WTC11 (cell line): Measurements from ENCODE around the gene ADGRA1. TPM values are rescaled to one million over a fixed set of nuclear protein-coding genes. Genes with fewer than 3 reads are reported as not detected.

Experiments used
- ATAC-seq: fragments of 200-7000 bp; cut with Tn5 transposase; 2 replicates; pipeline ENCODE4 v1.10.0; 2021; ENCODE audit warnings: mild to moderate bottlenecking, moderate library complexity
- CTCF ChIA-PET: fragments of 300-600 bp; sonication (Branson Sonifier 250); formaldehyde crosslinking; loops from one replicate; lab custom pipeline; 2021; ENCODE audit warnings: antibody characterized with exemption; lab: Charles Lee
- POLR2A ChIA-PET: fragments of 350-600 bp; sonication (Branson Sonifier 250); formaldehyde crosslinking; loops from one replicate; lab custom pipeline; 2021; ENCODE audit warnings: antibody characterized with exemption; lab: Charles Lee
- DNase-seq: peaks from one replicate; pipeline ENCODE4 v3.0.0; 2021; ENCODE audit warnings: low spot score
- H3K27ac Mint-ChIP-seq: 2 replicates; pipeline ENCODE4 v1.8.0; 2021; ENCODE audit warnings: mixed read lengths
- H3K27me3 Mint-ChIP-seq: 2 replicates; pipeline ENCODE4 v1.8.0; 2021; ENCODE audit warnings: low read depth, mild to moderate bottlenecking, moderate library complexity, mixed read lengths
- H3K36me3 Mint-ChIP-seq: 2 replicates; pipeline ENCODE4 v1.8.0; 2021; ENCODE audit warnings: mixed read lengths
- H3K4me1 Mint-ChIP-seq: 2 replicates; pipeline ENCODE4 v1.8.0; 2022; ENCODE audit warnings: mixed read lengths
- H3K4me3 Mint-ChIP-seq: 2 replicates; pipeline ENCODE4 v1.8.0; 2021; ENCODE audit warnings: mild to moderate bottlenecking, moderate library complexity, mixed read lengths
- H3K9me3 Mint-ChIP-seq: 2 replicates; pipeline ENCODE4 v1.8.0; 2021; ENCODE audit warnings: mixed read lengths
- EMX1 ChIP-seq: fragments of 250-450 bp; sonication (Bioruptor Pico); IDR thresholded peaks from 2 replicates; pipeline ENCODE4 v1.8.0; 2021; ENCODE audit warnings: mild to moderate bottlenecking
- HMGA2 ChIP-seq: fragments of 250-450 bp; sonication (Bioruptor Pico); IDR thresholded peaks from 2 replicates; pipeline ENCODE4 v1.4.0; 2021; ENCODE audit warnings: mild to moderate bottlenecking, moderate library complexity
- IRF2 ChIP-seq: sonication (generic); formaldehyde crosslinking; IDR thresholded peaks from 2 replicates; pipeline ENCODE4 v1.8.0; 2022; ENCODE audit warnings: low read depth, missing genetic modification reagents, borderline replicate concordance
- SMAD4 ChIP-seq: sonication (generic); formaldehyde crosslinking; IDR thresholded peaks from 2 replicates; pipeline ENCODE4 v1.8.0; 2022; ENCODE audit warnings: mild to moderate bottlenecking, missing genetic modification reagents
- SOX15 ChIP-seq: fragments of 250-450 bp; sonication (Bioruptor Pico); IDR thresholded peaks from 2 replicates; pipeline ENCODE4 v1.9.0; 2021; ENCODE audit warnings: mild to moderate bottlenecking
- ZNF138 ChIP-seq: sonication (generic); formaldehyde crosslinking; conservative IDR thresholded peaks from 2 replicates; pipeline ENCODE4 v1.8.1; 2022; ENCODE audit warnings: mild to moderate bottlenecking, moderate library complexity, missing genetic modification reagents
- ZNF416 ChIP-seq: fragments of 250-450 bp; sonication (Bioruptor Pico); IDR thresholded peaks from 2 replicates; pipeline ENCODE4 v1.9.0; 2021; ENCODE audit warnings: mild to moderate bottlenecking, inconsistent platforms
- total RNA-seq: library from RNA; stranded (reverse); gene quantifications from 3 replicates; pipeline ENCODE4 v1.2.3, GENCODE V29; 2021
- TF ChIP-seq, protein P1 (sequence below): sonication (generic); formaldehyde crosslinking; IDR thresholded peaks from 2 replicates; pipeline ENCODE4 v1.8.0; 2022; ENCODE audit warnings: mild to moderate bottlenecking, missing genetic modification reagents
- TF ChIP-seq, protein P2 (sequence below): sonication (generic); formaldehyde crosslinking; IDR thresholded peaks from 2 replicates; pipeline ENCODE4 v1.8.0; 2022; ENCODE audit warnings: missing genetic modification reagents
- TF ChIP-seq, protein P3 (sequence below): sonication (generic); formaldehyde crosslinking; IDR thresholded peaks from 2 replicates; pipeline ENCODE4 v1.8.1; 2022; ENCODE audit warnings: low read depth, missing genetic modification reagents, borderline replicate concordance
- TF ChIP-seq, protein P4 (sequence below): fragments of 250-450 bp; sonication (Bioruptor Pico); IDR thresholded peaks from 2 replicates; pipeline ENCODE4 v1.8.0; 2021; ENCODE audit warnings: mild to moderate bottlenecking
- TF ChIP-seq, protein P5 (sequence below): fragments of 250-450 bp; sonication (Bioruptor Pico); IDR thresholded peaks from 2 replicates; pipeline ENCODE4 v1.9.0; 2021; ENCODE audit warnings: mild to moderate bottlenecking
- TF ChIP-seq, protein P6 (sequence below): sonication (generic); formaldehyde crosslinking; IDR thresholded peaks from 2 replicates; pipeline ENCODE4 v1.8.1; 2023; ENCODE audit warnings: mild to moderate bottlenecking, missing genetic modification reagents
- TF ChIP-seq, protein P7 (sequence below): sonication (generic); formaldehyde crosslinking; IDR thresholded peaks from 2 replicates; pipeline ENCODE4 v1.8.0; 2022; ENCODE audit warnings: mild to moderate bottlenecking, missing genetic modification reagents
- TF ChIP-seq, protein P8 (sequence below): sonication (generic); formaldehyde crosslinking; IDR thresholded peaks from 2 replicates; pipeline ENCODE4 v1.8.1; 2023; ENCODE audit warnings: mild to moderate bottlenecking, missing genetic modification reagents
- TF ChIP-seq, protein P9 (sequence below): sonication (generic); formaldehyde crosslinking; conservative IDR thresholded peaks from 2 replicates; pipeline ENCODE4 v1.8.1; 2023; ENCODE audit warnings: mild to moderate bottlenecking, low read depth, missing genetic modification reagents, moderate library complexity

The ADGRA1 gene
- total RNA-seq, 1 experiment from 2014 or later, result 0.20 TPM

DNA sequence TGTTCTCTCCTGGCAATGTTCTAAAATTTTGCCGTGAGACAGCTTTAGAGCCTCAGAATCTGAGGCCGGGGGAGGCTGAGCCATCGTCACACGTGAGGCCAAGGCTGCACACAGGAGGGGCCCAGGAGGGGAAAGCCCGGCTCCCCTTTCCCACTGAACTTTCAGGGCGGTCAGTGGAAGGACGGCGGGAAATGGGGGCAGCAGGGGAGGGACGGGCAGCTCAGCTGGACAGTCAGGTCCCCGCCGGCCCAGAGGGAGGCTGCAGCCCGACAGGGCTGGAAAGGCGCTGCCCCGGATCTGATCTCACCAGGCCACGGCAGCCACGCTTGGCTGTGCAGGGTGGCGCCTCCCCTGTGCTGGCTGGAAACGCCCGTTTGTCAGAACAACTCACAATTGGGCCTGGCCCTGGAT is 43.3 kb upstream of the ADGRA1 start:
- Mint-ChIP-seq H3K9me3 (no peaks in the 10 kb centered on the region), H3K27ac (no peak overlapping the region), H3K4me1 (no peaks in the 10 kb centered on the region), H3K27me3 (no peaks in the 10 kb centered on the region; the same call in 1 of the 2 replicates), H3K36me3 (no peaks in the 10 kb centered on the region), H3K4me3 (no peak overlapping the region)
- CTCF ChIA-PET, result no interaction called here
- POLR2A ChIA-PET, result interaction anchor here (0.7 kb wide), 1 partner anchor 73 kb away, joined by 3 read pairs; no protein-coding TSS in a partner anchor
- TF ChIP-seq, protein P1, sequence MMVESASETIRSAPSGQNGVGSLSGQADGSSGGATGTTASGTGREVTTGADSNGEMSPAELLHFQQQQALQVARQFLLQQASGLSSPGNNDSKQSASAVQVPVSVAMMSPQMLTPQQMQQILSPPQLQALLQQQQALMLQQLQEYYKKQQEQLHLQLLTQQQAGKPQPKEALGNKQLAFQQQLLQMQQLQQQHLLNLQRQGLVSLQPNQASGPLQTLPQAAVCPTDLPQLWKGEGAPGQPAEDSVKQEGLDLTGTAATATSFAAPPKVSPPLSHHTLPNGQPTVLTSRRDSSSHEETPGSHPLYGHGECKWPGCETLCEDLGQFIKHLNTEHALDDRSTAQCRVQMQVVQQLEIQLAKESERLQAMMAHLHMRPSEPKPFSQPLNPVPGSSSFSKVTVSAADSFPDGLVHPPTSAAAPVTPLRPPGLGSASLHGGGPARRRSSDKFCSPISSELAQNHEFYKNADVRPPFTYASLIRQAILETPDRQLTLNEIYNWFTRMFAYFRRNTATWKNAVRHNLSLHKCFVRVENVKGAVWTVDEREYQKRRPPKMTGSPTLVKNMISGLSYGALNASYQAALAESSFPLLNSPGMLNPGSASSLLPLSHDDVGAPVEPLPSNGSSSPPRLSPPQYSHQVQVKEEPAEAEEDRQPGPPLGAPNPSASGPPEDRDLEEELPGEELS (CRISPR knock-in tag), result no peak
- TF ChIP-seq ZNF416 (CRISPR knock-in tag) (no peak), HMGA2 (CRISPR knock-in tag) (no peak), ZNF138 (CRISPR knock-in tag) (no peak), SOX15 (no peak), SMAD4 (no peak), EMX1 (no peak), IRF2 (CRISPR knock-in tag) (no peak)
- TF ChIP-seq, protein P2, sequence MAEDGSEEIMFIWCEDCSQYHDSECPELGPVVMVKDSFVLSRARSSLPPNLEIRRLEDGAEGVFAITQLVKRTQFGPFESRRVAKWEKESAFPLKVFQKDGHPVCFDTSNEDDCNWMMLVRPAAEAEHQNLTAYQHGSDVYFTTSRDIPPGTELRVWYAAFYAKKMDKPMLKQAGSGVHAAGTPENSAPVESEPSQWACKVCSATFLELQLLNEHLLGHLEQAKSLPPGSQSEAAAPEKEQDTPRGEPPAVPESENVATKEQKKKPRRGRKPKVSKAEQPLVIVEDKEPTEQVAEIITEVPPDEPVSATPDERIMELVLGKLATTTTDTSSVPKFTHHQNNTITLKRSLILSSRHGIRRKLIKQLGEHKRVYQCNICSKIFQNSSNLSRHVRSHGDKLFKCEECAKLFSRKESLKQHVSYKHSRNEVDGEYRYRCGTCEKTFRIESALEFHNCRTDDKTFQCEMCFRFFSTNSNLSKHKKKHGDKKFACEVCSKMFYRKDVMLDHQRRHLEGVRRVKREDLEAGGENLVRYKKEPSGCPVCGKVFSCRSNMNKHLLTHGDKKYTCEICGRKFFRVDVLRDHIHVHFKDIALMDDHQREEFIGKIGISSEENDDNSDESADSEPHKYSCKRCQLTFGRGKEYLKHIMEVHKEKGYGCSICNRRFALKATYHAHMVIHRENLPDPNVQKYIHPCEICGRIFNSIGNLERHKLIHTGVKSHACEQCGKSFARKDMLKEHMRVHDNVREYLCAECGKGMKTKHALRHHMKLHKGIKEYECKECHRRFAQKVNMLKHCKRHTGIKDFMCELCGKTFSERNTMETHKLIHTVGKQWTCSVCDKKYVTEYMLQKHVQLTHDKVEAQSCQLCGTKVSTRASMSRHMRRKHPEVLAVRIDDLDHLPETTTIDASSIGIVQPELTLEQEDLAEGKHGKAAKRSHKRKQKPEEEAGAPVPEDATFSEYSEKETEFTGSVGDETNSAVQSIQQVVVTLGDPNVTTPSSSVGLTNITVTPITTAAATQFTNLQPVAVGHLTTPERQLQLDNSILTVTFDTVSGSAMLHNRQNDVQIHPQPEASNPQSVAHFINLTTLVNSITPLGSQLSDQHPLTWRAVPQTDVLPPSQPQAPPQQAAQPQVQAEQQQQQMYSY (CRISPR knock-in tag), result no peak
- TF ChIP-seq, protein P3, sequence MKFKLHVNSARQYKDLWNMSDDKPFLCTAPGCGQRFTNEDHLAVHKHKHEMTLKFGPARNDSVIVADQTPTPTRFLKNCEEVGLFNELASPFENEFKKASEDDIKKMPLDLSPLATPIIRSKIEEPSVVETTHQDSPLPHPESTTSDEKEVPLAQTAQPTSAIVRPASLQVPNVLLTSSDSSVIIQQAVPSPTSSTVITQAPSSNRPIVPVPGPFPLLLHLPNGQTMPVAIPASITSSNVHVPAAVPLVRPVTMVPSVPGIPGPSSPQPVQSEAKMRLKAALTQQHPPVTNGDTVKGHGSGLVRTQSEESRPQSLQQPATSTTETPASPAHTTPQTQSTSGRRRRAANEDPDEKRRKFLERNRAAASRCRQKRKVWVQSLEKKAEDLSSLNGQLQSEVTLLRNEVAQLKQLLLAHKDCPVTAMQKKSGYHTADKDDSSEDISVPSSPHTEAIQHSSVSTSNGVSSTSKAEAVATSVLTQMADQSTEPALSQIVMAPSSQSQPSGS, result no peak
- TF ChIP-seq, protein P4, sequence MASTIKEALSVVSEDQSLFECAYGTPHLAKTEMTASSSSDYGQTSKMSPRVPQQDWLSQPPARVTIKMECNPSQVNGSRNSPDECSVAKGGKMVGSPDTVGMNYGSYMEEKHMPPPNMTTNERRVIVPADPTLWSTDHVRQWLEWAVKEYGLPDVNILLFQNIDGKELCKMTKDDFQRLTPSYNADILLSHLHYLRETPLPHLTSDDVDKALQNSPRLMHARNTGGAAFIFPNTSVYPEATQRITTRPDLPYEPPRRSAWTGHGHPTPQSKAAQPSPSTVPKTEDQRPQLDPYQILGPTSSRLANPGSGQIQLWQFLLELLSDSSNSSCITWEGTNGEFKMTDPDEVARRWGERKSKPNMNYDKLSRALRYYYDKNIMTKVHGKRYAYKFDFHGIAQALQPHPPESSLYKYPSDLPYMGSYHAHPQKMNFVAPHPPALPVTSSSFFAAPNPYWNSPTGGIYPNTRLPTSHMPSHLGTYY (CRISPR knock-in tag), result no peak
- TF ChIP-seq, protein P5, sequence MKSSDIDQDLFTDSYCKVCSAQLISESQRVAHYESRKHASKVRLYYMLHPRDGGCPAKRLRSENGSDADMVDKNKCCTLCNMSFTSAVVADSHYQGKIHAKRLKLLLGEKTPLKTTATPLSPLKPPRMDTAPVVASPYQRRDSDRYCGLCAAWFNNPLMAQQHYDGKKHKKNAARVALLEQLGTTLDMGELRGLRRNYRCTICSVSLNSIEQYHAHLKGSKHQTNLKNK (CRISPR knock-in tag), result no peak
- TF ChIP-seq, protein P6, sequence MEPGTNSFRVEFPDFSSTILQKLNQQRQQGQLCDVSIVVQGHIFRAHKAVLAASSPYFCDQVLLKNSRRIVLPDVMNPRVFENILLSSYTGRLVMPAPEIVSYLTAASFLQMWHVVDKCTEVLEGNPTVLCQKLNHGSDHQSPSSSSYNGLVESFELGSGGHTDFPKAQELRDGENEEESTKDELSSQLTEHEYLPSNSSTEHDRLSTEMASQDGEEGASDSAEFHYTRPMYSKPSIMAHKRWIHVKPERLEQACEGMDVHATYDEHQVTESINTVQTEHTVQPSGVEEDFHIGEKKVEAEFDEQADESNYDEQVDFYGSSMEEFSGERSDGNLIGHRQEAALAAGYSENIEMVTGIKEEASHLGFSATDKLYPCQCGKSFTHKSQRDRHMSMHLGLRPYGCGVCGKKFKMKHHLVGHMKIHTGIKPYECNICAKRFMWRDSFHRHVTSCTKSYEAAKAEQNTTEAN, result no peak
- TF ChIP-seq, protein P7, sequence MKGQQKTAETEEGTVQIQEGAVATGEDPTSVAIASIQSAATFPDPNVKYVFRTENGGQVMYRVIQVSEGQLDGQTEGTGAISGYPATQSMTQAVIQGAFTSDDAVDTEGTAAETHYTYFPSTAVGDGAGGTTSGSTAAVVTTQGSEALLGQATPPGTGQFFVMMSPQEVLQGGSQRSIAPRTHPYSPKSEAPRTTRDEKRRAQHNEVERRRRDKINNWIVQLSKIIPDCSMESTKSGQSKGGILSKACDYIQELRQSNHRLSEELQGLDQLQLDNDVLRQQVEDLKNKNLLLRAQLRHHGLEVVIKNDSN (CRISPR knock-in tag), result no peak
- TF ChIP-seq, protein P8, sequence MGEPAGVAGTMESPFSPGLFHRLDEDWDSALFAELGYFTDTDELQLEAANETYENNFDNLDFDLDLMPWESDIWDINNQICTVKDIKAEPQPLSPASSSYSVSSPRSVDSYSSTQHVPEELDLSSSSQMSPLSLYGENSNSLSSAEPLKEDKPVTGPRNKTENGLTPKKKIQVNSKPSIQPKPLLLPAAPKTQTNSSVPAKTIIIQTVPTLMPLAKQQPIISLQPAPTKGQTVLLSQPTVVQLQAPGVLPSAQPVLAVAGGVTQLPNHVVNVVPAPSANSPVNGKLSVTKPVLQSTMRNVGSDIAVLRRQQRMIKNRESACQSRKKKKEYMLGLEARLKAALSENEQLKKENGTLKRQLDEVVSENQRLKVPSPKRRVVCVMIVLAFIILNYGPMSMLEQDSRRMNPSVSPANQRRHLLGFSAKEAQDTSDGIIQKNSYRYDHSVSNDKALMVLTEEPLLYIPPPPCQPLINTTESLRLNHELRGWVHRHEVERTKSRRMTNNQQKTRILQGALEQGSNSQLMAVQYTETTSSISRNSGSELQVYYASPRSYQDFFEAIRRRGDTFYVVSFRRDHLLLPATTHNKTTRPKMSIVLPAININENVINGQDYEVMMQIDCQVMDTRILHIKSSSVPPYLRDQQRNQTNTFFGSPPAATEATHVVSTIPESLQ (CRISPR knock-in tag), result no peak
- TF ChIP-seq, protein P9, sequence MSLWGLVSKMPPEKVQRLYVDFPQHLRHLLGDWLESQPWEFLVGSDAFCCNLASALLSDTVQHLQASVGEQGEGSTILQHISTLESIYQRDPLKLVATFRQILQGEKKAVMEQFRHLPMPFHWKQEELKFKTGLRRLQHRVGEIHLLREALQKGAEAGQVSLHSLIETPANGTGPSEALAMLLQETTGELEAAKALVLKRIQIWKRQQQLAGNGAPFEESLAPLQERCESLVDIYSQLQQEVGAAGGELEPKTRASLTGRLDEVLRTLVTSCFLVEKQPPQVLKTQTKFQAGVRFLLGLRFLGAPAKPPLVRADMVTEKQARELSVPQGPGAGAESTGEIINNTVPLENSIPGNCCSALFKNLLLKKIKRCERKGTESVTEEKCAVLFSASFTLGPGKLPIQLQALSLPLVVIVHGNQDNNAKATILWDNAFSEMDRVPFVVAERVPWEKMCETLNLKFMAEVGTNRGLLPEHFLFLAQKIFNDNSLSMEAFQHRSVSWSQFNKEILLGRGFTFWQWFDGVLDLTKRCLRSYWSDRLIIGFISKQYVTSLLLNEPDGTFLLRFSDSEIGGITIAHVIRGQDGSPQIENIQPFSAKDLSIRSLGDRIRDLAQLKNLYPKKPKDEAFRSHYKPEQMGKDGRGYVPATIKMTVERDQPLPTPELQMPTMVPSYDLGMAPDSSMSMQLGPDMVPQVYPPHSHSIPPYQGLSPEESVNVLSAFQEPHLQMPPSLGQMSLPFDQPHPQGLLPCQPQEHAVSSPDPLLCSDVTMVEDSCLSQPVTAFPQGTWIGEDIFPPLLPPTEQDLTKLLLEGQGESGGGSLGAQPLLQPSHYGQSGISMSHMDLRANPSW (CRISPR knock-in tag), result no peak
- ATAC-seq (no peak), DNase-seq (no peak)
